T-cell (primary cell): ENCODE data around the gene CD22. TPM values are rescaled to one million over a fixed set of nuclear protein-coding genes. Genes with fewer than 3 reads are reported as not detected.

Source experiments
- ATAC-seq, 4 experiments: fragments of 200-7000 bp in 3 of 4; fragments of 150-1000 bp in 1 of 4; cut with Tn5 transposase; replicated peaks in 1 of 4; 1 replicate in 3 of 4; 2 replicates in 1 of 4; pipeline ENCODE4 v1.10.0; 2021; ENCODE audit warnings: moderate library complexity in 3 of 4, mild to moderate bottlenecking in 2 of 4, moderate number of reproducible peaks in 1 of 4
- CTCF ChIA-PET, 2 donors: fragments of 300-600 bp; sonication (Branson Sonifier 250); formaldehyde crosslinking; loops; one replicate each; lab custom pipeline; 2022; ENCODE audit warnings: antibody characterized with exemption in 2 of 2; lab: Charles Lee
- POLR2A ChIA-PET, 2 donors: fragments of 300-600 bp; sonication (Branson Sonifier 250); formaldehyde crosslinking; loops; one replicate each; lab custom pipeline; 2022; ENCODE audit warnings: antibody characterized with exemption in 2 of 2; lab: Charles Lee
- DNase-seq, 35 experiments: peaks; one replicate each; pipeline versions ENCODE4 v3.0.0 to v3.0.0-alpha.2; 2013 to 2023
- H3K27ac ChIP-seq: one replicate; pipeline ENCODE4 v1.5.1; 2013; ENCODE audit warnings: low read length
- H3K27me3 ChIP-seq, 2 experiments: replicated peaks in 1 of 2; 1 replicate in 1 of 2; 2 replicates in 1 of 2; pipeline versions ENCODE4 v1.6.1 to v1.7.0; 2013; ENCODE audit warnings: low read length in 1 of 2, mixed read lengths in 1 of 2; ENCODE audit not compliant: control insufficient read depth in 2 of 2, insufficient read depth in 2 of 2; ENCODE audit errors: extremely low read depth in 1 of 2
- H3K36me3 ChIP-seq, 2 donors: 1 replicate in 1 of 2; 2 replicates in 1 of 2; pipeline versions ENCODE4 v1.6.1 to v1.7.0; 2013; ENCODE audit warnings: low read length in 1 of 2; ENCODE audit not compliant: control insufficient read depth in 2 of 2, insufficient read depth in 1 of 2; ENCODE audit errors: extremely low read depth in 1 of 2
- H3K4me1 ChIP-seq, 2 experiments: 1 replicate in 1 of 2; 2 replicates in 1 of 2; pipeline versions ENCODE4 v1.6.1 to v1.7.0; 2013; ENCODE audit warnings: low read length in 2 of 2, mixed read lengths in 1 of 2; ENCODE audit not compliant: insufficient read depth in 2 of 2, control insufficient read depth in 1 of 2; ENCODE audit errors: extremely low read depth in 1 of 2
- H3K4me3 ChIP-seq, 2 donors: 1 replicate in 1 of 2; 2 replicates in 1 of 2; pipeline versions ENCODE4 v1.5.1 to v1.7.0; 2013; ENCODE audit warnings: mild to moderate bottlenecking in 2 of 2, low read length in 1 of 2, moderate library complexity in 1 of 2; ENCODE audit not compliant: control insufficient read depth in 1 of 2; ENCODE audit errors: extremely low read depth in 1 of 2
- H3K9me3 ChIP-seq: 2 replicates; pipeline ENCODE4 v1.7.0; 2013
- H3K27ac Mint-ChIP-seq, 2 donors: one replicate each; pipeline ENCODE4 v1.8.0; 2020 to 2021; ENCODE audit warnings: mild to moderate bottlenecking in 2 of 2, mixed read lengths in 2 of 2
- H3K27me3 Mint-ChIP-seq, 2 donors: one replicate each; pipeline ENCODE4 v1.8.0; 2021 to 2022; ENCODE audit warnings: mixed read lengths in 2 of 2
- H3K36me3 Mint-ChIP-seq: one replicate; pipeline ENCODE4 v1.8.0; 2021; ENCODE audit warnings: mixed read lengths
- H3K4me1 Mint-ChIP-seq, 3 donors: one replicate each; pipeline ENCODE4 v1.8.0; 2020 to 2022; ENCODE audit warnings: mixed read lengths in 3 of 3, mild to moderate bottlenecking in 1 of 3
- H3K4me3 Mint-ChIP-seq, 3 donors: one replicate each; pipeline ENCODE4 v1.8.0; 2020 to 2022; ENCODE audit warnings: mild to moderate bottlenecking in 3 of 3, mixed read lengths in 3 of 3, moderate library complexity in 3 of 3
- H3K9me3 Mint-ChIP-seq, 3 donors: one replicate each; pipeline ENCODE4 v1.8.0; 2020 to 2022; ENCODE audit warnings: mixed read lengths in 3 of 3
- WGBS: methylation state at CpG from one replicate; pipeline ENCODE4 v1.1.5; 2013; ENCODE audit warnings: missing lambda C conversion rate; ENCODE audit not compliant: insufficient coverage; 5-methylcytosine and 5-hydroxymethylcytosine counted together
- total RNA-seq, 35 experiments: library from RNA in 6 of 35; stranded (reverse) in 6 of 35; fragments of 120-200 nt in 1 of 35; gene quantifications; one replicate each; pipeline versions ENCODE4 v1.2.1 to v1.2.4 and lab custom pipeline; 2013 to 2026

CD22 gene
- total RNA-seq, 5 donors from 2014 or later (not counting 1 experiment from before 2014, with no cell fraction given): 6.6 to 25.7 (median 8.7) TPM

DNA sequence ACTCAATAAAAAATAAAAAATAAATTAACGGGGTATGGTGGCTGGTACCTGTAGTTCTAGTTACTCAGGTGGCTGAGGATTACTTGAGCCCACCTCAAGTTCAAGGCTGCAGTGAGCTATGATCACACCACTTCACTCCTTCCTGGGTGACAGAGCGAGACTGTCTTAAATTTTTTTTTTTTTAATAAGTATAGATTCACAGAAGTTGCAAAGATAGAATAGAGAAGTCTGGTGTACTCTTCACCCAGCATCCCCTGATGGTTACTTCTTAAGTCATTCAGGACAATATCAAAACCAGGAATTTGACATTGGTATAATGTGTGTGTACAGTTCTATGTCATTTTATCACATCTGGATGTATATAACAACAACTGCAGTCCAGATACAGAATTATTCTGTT is 7.7 kb upstream of the CD22 start:
- no CpG with 5 or more reads among the region's 2 CpGs for WGBS
- no peak overlapping the region for H3K27ac Mint-ChIP-seq
- Histone ChIP-seq H3K27ac (no peak overlapping the region), H3K9me3 (no peaks in the 10 kb centered on the region), H3K4me3 (no peak overlapping the region), H3K36me3 (no peaks in the 10 kb centered on the region), H3K4me1 (no peaks in the 10 kb centered on the region), H3K27me3 (peaks cover 0 to 15% of the 10 kb centered on the region in 2 experiments)
- peaks cover 0 to 5% of the 10 kb centered on the region in 2 donors for H3K27me3 Mint-ChIP-seq
- H3K9me3 Mint-ChIP-seq: peaks cover 3 to 4% (median 3%) of the 10 kb centered on the region in 3 donors
- no peaks in the 10 kb centered on the region for H3K36me3 Mint-ChIP-seq
- no peak for DNase-seq
- ChIA-PET POLR2A (no interaction called here), CTCF (no interaction called here)
- no peak overlapping the region for H3K4me3 Mint-ChIP-seq
- peaks cover 0 to 9% (median 3%) of the 10 kb centered on the region in 3 donors for H3K4me1 Mint-ChIP-seq
- no peak for ATAC-seq

DNA sequence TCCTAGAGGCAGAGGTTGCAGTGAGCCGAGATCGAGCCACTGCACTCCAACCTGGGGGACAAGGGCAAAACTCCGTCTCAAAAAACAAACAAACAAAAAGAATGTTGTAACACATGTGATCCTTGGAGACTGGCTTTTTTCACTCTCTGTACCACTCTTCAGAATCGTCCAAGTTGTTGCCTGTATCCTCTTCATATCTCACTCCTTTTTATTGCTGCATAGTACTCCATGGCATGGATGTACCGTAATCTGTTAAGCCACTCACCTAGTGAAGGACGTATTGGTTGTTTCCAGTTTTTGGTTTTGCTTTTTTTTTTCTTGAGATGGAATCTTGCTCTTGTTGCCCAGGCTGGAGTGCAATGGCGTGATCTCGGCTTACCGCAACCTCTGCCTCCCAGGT is 7.0 kb upstream of the CD22 start:
- Histone ChIP-seq H3K9me3 (no peaks in the 10 kb centered on the region), H3K36me3 (no peaks in the 10 kb centered on the region), H3K4me3 (no peak overlapping the region), H3K27me3 (peaks cover 0 to 15% of the 10 kb centered on the region in 2 experiments), H3K27ac (no peak overlapping the region), H3K4me1 (no peaks in the 10 kb centered on the region)
- POLR2A ChIA-PET: no interaction called here
- peaks cover 0 to 5% of the 10 kb centered on the region in 2 donors for H3K27me3 Mint-ChIP-seq
- DNase-seq (no peak), ATAC-seq (no peak)
- H3K9me3 Mint-ChIP-seq: peaks cover 3 to 4% (median 3%) of the 10 kb centered on the region in 3 donors
- 96% methylated on average over 3 of the region's 9 CpGs for WGBS
- no peak overlapping the region for H3K27ac Mint-ChIP-seq
- CTCF ChIA-PET: no interaction called here
- H3K36me3 Mint-ChIP-seq: no peaks in the 10 kb centered on the region
- H3K4me3 Mint-ChIP-seq: no peak overlapping the region
- H3K4me1 Mint-ChIP-seq: peaks cover 0 to 9% (median 3%) of the 10 kb centered on the region in 3 donors

DNA sequence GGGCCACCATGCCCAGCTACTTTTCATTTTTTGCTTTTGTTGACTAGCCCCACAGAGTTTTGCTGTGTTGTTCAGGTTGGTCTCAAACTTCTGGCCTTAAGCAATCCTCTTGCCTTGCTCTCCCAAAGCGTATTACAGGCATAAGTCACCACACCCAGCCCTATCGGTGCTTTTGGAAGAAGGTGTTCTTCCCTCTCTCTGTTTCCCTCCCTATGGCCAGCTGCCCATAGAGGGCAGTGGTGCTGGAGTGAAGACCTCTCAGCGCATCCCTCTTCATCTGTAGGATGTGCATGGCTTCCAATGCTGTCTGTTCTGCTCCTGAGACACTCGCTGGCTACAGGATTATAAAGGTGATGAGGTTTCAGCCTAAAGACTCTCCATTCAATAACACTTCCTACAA is 1.3 kb upstream of the CD22 start:
- no peaks in the 10 kb centered on the region for H3K36me3 ChIP-seq
- DNase-seq: no peak
- H3K27me3 ChIP-seq: peaks cover 0 to 36% of the 10 kb centered on the region in 2 experiments
- ChIA-PET CTCF (no interaction called here), POLR2A (no interaction called here)
- Mint-ChIP-seq H3K27ac (no peak overlapping the region), H3K9me3 (no peaks in the 10 kb centered on the region), H3K4me1 (peaks cover 3 to 7% (median 5%) of the 10 kb centered on the region in 3 donors), H3K4me3 (no peak overlapping the region), H3K27me3 (peaks cover 8 to 11% of the 10 kb centered on the region in 2 donors), H3K36me3 (no peaks in the 10 kb centered on the region)
- no peak overlapping the region for H3K27ac ChIP-seq
- H3K9me3 ChIP-seq: no peaks in the 10 kb centered on the region
- WGBS: 100% methylated on average over 1 of the region's 4 CpGs
- H3K4me3 ChIP-seq: no peak overlapping the region
- peaks cover 0 to 3% of the 10 kb centered on the region in 2 experiments for H3K4me1 ChIP-seq
- ATAC-seq: no peak

DNA sequence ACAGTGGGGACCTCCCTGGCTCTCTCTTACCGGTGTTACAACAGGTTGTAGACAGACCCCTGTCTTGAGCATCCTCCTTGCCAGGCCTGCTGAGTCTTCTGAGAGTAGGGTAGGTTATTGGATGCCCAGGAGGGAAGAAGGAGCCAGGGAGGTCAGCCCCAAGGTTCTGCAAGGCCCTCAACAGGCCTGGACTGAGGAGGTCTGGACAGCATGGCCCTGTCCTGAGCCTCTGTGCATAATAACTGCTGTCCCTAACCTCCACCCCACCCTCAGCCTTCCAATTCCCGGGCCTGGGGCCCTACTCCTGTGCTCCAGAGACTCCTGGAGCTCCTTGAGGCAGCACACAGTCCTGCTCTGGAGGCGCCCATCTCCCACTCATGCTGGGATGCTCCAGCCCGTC is 336 bp downstream of the CD22 start:
- Histone ChIP-seq H3K27me3 (peaks cover 0 to 50% of the 10 kb centered on the region in 2 experiments), H3K36me3 (no peaks in the 10 kb centered on the region), H3K9me3 (no peaks in the 10 kb centered on the region), H3K4me3 (no peak overlapping the region), H3K4me1 (peaks cover 0 to 10% of the 10 kb centered on the region in 2 experiments), H3K27ac (no peak overlapping the region)
- POLR2A ChIA-PET: no interaction called here
- H3K36me3 Mint-ChIP-seq: no peaks in the 10 kb centered on the region
- no CpG with 5 or more reads among the region's 4 CpGs for WGBS
- no peaks in the 10 kb centered on the region for H3K9me3 Mint-ChIP-seq
- no peak overlapping the region for H3K27ac Mint-ChIP-seq
- ATAC-seq: no peak
- H3K4me1 Mint-ChIP-seq: peaks cover 11 to 23% (median 16%) of the 10 kb centered on the region in 3 donors
- CTCF ChIA-PET: no interaction called here
- DNase-seq: no peak
- H3K27me3 Mint-ChIP-seq: peaks cover 8 to 16% of the 10 kb centered on the region in 2 donors
- H3K4me3 Mint-ChIP-seq: peak overlapping the region in 1 of 3 donors; percentile 65

DNA sequence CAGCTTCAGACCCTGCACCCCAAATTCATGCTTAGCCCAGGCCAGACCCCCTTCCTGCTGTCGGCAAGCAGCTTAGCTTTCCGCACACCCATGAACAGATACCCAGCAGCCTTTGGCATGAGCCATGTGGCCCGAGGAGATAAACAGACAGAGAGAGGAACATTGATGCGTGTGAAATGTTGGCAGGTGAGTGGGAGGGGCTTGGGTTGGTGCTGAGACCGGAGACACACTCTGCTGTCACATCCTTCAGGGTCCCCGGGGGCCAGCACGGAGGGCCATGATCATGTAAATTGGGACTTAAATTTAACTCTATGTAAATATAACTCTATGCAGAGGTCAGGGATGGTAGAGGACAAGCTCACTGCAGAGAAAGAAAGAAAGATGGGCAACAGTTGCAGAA is 1.5 kb downstream of the CD22 start:
- ChIA-PET CTCF (interaction anchor here in 1 of 2 donors (0.6 kb wide), 1 partner anchor 323 kb away, joined by 3 read pairs; no protein-coding TSS in a partner anchor), POLR2A (no interaction called here)
- Mint-ChIP-seq H3K36me3 (no peaks in the 10 kb centered on the region), H3K4me3 (peak overlapping the region in 1 of 3 donors; percentile 68), H3K4me1 (peaks cover 11 to 25% (median 16%) of the 10 kb centered on the region in 3 donors), H3K27ac (no peak overlapping the region), H3K9me3 (no peaks in the 10 kb centered on the region), H3K27me3 (peaks cover 8 to 18% of the 10 kb centered on the region in 2 donors)
- H3K4me1 ChIP-seq: peaks cover 0 to 10% of the 10 kb centered on the region in 2 experiments
- H3K27ac ChIP-seq: no peak overlapping the region
- no peaks in the 10 kb centered on the region for H3K9me3 ChIP-seq
- H3K36me3 ChIP-seq: no peaks in the 10 kb centered on the region
- peaks cover 0 to 56% of the 10 kb centered on the region in 2 experiments for H3K27me3 ChIP-seq
- H3K4me3 ChIP-seq: no peak overlapping the region
- DNase-seq: no peak
- ATAC-seq: no peak
- WGBS: 80% methylated on average over 2 of the region's 7 CpGs

DNA sequence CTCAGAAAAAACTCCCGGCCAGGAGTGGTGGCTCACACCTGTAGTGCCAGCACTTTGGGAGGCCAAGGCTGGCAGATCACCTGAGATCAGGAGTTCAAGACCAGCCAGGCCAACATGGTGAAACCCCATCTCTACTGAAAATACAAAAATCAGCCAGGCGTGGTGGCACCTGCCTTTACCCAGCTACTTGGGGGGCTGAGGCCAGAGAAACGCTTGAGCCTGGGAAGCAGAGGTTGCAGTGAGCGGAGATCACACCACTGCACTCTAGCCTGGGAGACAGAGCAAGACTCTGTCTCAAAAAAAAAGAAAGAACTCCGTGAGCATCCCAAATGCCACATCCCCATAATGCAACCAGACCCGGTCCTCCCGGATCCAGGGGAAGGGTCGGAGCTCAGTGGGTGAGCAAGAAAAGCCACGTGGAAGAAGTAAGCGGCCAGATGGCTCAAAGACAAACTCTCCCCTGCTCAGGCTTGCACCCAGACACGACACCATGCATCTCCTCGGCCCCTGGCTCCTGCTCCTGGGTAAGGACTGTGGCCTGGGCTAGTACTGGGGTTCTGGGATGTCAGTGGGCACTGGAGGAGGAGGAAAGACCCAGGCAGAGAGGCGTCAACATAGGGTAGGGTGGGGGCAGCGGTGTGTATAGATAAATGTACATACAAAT is 2.7 kb downstream of the CD22 start:
- no peak for DNase-seq
- Mint-ChIP-seq H3K9me3 (no peaks in the 10 kb centered on the region), H3K4me1 (peaks cover 11 to 25% (median 16%) of the 10 kb centered on the region in 3 donors), H3K4me3 (no peak overlapping the region), H3K27ac (no peak overlapping the region), H3K36me3 (no peaks in the 10 kb centered on the region), H3K27me3 (peaks cover 8 to 18% of the 10 kb centered on the region in 2 donors)
- no peak overlapping the region for H3K27ac ChIP-seq
- no peaks in the 10 kb centered on the region for H3K9me3 ChIP-seq
- ChIA-PET CTCF (interaction anchor here (0.6 to 0.9 kb wide), 3 partner anchors 21 to 42 kb away, joined by 3 to 4 read pairs (median 4); no protein-coding TSS in a partner anchor), POLR2A (no interaction called here)
- peaks cover 0 to 61% of the 10 kb centered on the region in 2 experiments for H3K27me3 ChIP-seq
- ATAC-seq: no peak
- H3K4me1 ChIP-seq: peaks cover 0 to 10% of the 10 kb centered on the region in 2 experiments
- 76% methylated on average over 5 of the region's 14 CpGs for WGBS
- H3K36me3 ChIP-seq: no peaks in the 10 kb centered on the region
- no peak overlapping the region for H3K4me3 ChIP-seq
